ENCODE results near the gene EIF3J.

Gene EIF3J

DNA sequence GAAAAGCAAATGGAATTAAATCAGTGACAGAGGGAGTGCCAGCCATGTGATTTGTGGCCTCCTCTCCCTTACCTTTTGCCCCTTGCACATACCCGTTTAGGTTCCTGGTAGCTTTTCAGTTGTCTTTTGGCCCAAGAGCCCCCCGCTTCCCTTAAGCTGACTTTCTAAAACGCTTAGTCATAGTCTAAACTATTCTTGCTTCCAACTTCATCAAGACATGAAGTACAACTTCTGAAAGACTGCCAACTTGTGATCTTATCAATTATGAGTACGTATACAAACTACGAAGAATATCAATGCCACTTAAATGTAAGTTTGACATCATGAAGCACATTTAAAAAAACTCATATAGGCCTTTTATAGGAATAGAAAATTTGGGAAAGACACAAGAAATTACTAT lies 61.9 kb downstream of the EIF3J start:
- peak; percentile 78 for ATAC-seq
- TF ChIP-seq ISL1 (CRISPR knock-in tag; IDR thresholded peaks at IDR 0.05) = no peak
- TF ChIP-seq ZNF8 (CRISPR knock-in tag; IDR thresholded peaks at IDR 0.05) = no peak
- TF ChIP-seq RARB (CRISPR knock-in tag; IDR thresholded peaks at IDR 0.05) = no peak
- TF ChIP-seq ZNF70 (CRISPR knock-in tag; IDR thresholded peaks at IDR 0.05) = no peak
- TF ChIP-seq BACH2 (CRISPR knock-in tag; IDR thresholded peaks at IDR 0.05; ENCODE audit: borderline replicate concordance) = no peak
- no peak for TF ChIP-seq CSDC2 (CRISPR knock-in tag; IDR thresholded peaks at IDR 0.05)

DNA sequence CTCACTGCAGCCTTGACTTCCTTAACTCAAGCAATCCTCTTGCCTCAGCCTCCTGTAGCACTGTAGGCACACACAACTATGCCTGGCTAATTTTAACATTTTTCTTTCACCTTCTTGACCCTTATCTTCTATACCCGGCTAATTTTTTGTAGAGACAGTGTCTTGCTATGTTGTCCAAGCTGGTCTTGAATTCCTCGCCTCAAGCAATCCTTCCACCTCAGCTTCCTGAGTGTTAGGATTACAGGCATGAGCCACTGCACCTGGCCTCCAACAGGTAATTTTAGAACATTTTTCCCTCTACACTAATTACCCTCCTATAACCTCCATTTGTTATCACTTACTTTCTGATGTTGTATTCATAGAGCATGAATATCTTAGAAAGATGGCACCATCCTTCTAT lies 66.2 kb downstream of the EIF3J start:
- no peak for ATAC-seq

DNA sequence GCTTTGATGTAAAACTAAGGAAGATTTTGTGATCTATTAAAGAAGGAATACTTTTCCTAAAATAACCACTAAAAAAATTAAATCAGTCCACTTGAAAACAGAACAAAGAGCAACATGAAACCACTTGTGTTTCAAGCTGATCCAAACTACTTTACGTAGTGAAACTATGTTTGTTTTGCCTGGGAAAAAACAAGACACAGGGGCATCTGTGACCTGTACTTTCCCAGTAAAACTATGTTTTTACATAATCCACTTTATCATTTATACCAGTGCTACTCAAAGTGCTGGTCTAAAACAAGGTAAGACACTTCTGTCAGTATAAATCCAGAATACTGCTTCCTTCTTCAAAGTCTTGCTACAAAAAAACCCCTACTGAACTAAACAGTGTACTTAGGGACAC lies 69.8 kb downstream of the EIF3J start:
- TF ChIP-seq ZNF70 (CRISPR knock-in tag; IDR thresholded peaks at IDR 0.05) = no peak
- no peak for TF ChIP-seq BACH2 (CRISPR knock-in tag; IDR thresholded peaks at IDR 0.05; ENCODE audit: borderline replicate concordance)
- no peak for TF ChIP-seq GLIS3 (CRISPR knock-in tag; IDR thresholded peaks at IDR 0.05)
- no peak for TF ChIP-seq ZNF8 (CRISPR knock-in tag; IDR thresholded peaks at IDR 0.05)
- no peak for TF ChIP-seq RARB (CRISPR knock-in tag; IDR thresholded peaks at IDR 0.05)
- TF ChIP-seq, protein P1, sequence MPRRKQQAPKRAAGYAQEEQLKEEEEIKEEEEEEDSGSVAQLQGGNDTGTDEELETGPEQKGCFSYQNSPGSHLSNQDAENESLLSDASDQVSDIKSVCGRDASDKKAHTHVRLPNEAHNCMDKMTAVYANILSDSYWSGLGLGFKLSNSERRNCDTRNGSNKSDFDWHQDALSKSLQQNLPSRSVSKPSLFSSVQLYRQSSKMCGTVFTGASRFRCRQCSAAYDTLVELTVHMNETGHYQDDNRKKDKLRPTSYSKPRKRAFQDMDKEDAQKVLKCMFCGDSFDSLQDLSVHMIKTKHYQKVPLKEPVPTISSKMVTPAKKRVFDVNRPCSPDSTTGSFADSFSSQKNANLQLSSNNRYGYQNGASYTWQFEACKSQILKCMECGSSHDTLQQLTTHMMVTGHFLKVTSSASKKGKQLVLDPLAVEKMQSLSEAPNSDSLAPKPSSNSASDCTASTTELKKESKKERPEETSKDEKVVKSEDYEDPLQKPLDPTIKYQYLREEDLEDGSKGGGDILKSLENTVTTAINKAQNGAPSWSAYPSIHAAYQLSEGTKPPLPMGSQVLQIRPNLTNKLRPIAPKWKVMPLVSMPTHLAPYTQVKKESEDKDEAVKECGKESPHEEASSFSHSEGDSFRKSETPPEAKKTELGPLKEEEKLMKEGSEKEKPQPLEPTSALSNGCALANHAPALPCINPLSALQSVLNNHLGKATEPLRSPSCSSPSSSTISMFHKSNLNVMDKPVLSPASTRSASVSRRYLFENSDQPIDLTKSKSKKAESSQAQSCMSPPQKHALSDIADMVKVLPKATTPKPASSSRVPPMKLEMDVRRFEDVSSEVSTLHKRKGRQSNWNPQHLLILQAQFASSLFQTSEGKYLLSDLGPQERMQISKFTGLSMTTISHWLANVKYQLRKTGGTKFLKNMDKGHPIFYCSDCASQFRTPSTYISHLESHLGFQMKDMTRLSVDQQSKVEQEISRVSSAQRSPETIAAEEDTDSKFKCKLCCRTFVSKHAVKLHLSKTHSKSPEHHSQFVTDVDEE (CRISPR knock-in tag; IDR thresholded peaks at IDR 0.05) = no peak
- TF ChIP-seq TOX (CRISPR knock-in tag; IDR thresholded peaks at IDR 0.05; ENCODE audit: borderline replicate concordance) = no peak
- TF ChIP-seq, protein P2, sequence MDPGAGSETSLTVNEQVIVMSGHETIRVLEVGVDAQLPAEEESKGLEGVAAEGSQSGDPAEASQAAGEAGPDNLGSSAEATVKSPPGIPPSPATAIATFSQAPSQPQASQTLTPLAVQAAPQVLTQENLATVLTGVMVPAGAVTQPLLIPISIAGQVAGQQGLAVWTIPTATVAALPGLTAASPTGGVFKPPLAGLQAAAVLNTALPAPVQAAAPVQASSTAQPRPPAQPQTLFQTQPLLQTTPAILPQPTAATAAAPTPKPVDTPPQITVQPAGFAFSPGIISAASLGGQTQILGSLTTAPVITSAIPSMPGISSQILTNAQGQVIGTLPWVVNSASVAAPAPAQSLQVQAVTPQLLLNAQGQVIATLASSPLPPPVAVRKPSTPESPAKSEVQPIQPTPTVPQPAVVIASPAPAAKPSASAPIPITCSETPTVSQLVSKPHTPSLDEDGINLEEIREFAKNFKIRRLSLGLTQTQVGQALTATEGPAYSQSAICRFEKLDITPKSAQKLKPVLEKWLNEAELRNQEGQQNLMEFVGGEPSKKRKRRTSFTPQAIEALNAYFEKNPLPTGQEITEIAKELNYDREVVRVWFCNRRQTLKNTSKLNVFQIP (CRISPR knock-in tag; IDR thresholded peaks at IDR 0.05; ENCODE audit: borderline replicate concordance, low read depth) = no peak
- TF ChIP-seq ARNTL (CRISPR knock-in tag; IDR thresholded peaks at IDR 0.05; ENCODE audit: borderline replicate concordance, low read depth) = no peak
- TF ChIP-seq CSDC2 (CRISPR knock-in tag; IDR thresholded peaks at IDR 0.05) = no peak
- no peak for TF ChIP-seq ESRRG (CRISPR knock-in tag; IDR thresholded peaks at IDR 0.05)
- no peak for TF ChIP-seq ZNF565 (CRISPR knock-in tag; conservative IDR thresholded peaks at IDR 0.05; ENCODE audit: low read depth)
- TF ChIP-seq OSR1 (CRISPR knock-in tag; IDR thresholded peaks at IDR 0.05) = no peak
- TF ChIP-seq SNAI2 (CRISPR knock-in tag; IDR thresholded peaks at IDR 0.05) = no peak
- no peak for ATAC-seq

More for the DNA sequence above, 66.2 kb downstream of the EIF3J start:
- TF ChIP-seq GLIS3 (CRISPR knock-in tag; IDR thresholded peaks at IDR 0.05) (no peak), ISL1 (CRISPR knock-in tag; IDR thresholded peaks at IDR 0.05) (no peak), ZNF565 (CRISPR knock-in tag; conservative IDR thresholded peaks at IDR 0.05; ENCODE audit: low read depth) (no peak), CSDC2 (CRISPR knock-in tag; IDR thresholded peaks at IDR 0.05) (no peak)
- TF ChIP-seq, protein P1 (CRISPR knock-in tag; IDR thresholded peaks at IDR 0.05) = no peak
